BLaER1 treated with 17β-estradiol and CSF1 and Interleukin-3, amounts not matched to agents 10 nM and 100 nM (cell line): Measurements from ENCODE around the gene GSK3A.

Source experiments
- H3K27ac ChIP-seq, 11 experiments: shearing (Covaris generic); formaldehyde crosslinking; 2 replicates each; pipeline ENCODE4 v1.8.1; 2022
- H3K27me3 ChIP-seq, 11 experiments: shearing (Covaris generic); formaldehyde crosslinking; 2 replicates each; pipeline ENCODE4 v1.8.1; 2022
- H3K36me3 ChIP-seq, 11 experiments: shearing (Covaris generic); formaldehyde crosslinking; 2 replicates each; pipeline ENCODE4 v1.8.1; 2022
- H3K4me1 ChIP-seq, 10 experiments: shearing (Covaris generic); formaldehyde crosslinking; 2 replicates each; pipeline ENCODE4 v1.8.1; 2022
- H3K4me2 ChIP-seq, 11 experiments: shearing (Covaris generic); formaldehyde crosslinking; 2 replicates each; pipeline ENCODE4 v1.8.1; 2022
- H3K4me3 ChIP-seq, 10 experiments: shearing (Covaris generic); formaldehyde crosslinking; 2 replicates each; pipeline ENCODE4 v1.8.1; 2022
- H3K9ac ChIP-seq, 11 experiments: shearing (Covaris generic); formaldehyde crosslinking; 2 replicates each; pipeline ENCODE4 v1.8.1; 2022
- H3K9me3 ChIP-seq, 11 experiments: shearing (Covaris generic); formaldehyde crosslinking; replicated peaks in 1 of 11; 2 replicates each; pipeline ENCODE4 v1.8.1; 2022
- H4K20me1 ChIP-seq, 11 experiments: shearing (Covaris generic); formaldehyde crosslinking; 2 replicates each; pipeline ENCODE4 v1.8.1; 2022
- Cebpa-rat ChIP-seq, 11 experiments: shearing (Covaris generic); IDR thresholded peaks; 2 replicates each; pipeline ENCODE4 v1.8.1; 2022

GSK3A gene

GRCh38 chr19:42228641-42229040, 13.8 kb downstream of the GSK3A start:
- H3K27ac ChIP-seq, result no peak overlapping the region
- H3K36me3 ChIP-seq, result peaks cover 91 to 100% (median 95%) of the 10 kb centered on the region in 11 experiments
- no peak overlapping the region for H3K4me3 ChIP-seq
- 0 out of 22 replicates have a peak overlapping the region, but pooled peaks of 1 of the 11 experiments have one; percentile 15 for H3K9ac ChIP-seq
- H3K27me3 ChIP-seq, result no peaks in the 10 kb centered on the region
- H4K20me1 ChIP-seq, result peaks cover 74 to 99% (median 91%) of the 10 kb centered on the region in 11 experiments
- H3K9me3 ChIP-seq, result no peaks in the 10 kb centered on the region
- no peak overlapping the region for H3K4me2 ChIP-seq
- TF ChIP-seq Cebpa-rat (IDR thresholded peaks at IDR 0.05), result no peak
- H3K4me1 ChIP-seq, result peaks cover 0 to 25% (median 9%) of the 10 kb centered on the region in 10 experiments; a peak in 11 of 20 replicates

GRCh38 chr19:42226886-42227285, 15.5 kb downstream of the GSK3A start:
- TF ChIP-seq Cebpa-rat (IDR thresholded peaks at IDR 0.05), result no peak
- no peak overlapping the region for H3K4me3 ChIP-seq
- peak overlapping the region in 3 of 11 experiments; percentile 4 to 54 (median 5); a peak in 2 of 22 replicates for H3K9ac ChIP-seq
- no peaks in the 10 kb centered on the region for H3K9me3 ChIP-seq
- peaks cover 58 to 97% (median 92%) of the 10 kb centered on the region in 11 experiments for H4K20me1 ChIP-seq
- H3K36me3 ChIP-seq, result peaks cover 84 to 100% (median 93%) of the 10 kb centered on the region in 11 experiments
- H3K4me1 ChIP-seq, result peaks cover 6 to 24% (median 10%) of the 10 kb centered on the region in 10 experiments; a peak in 18 of 20 replicates
- no peak overlapping the region for H3K4me2 ChIP-seq
- no peak overlapping the region for H3K27ac ChIP-seq
- no peaks in the 10 kb centered on the region for H3K27me3 ChIP-seq

- H3K36me3 ChIP-seq, result peaks cover 73 to 93% (median 82%) of the 10 kb centered on the region in 11 experiments
These were observed 16.6 kb downstream of the GSK3A start for GRCh38 chr19:42225718-42226292.

GRCh38 chr19:42224940-42225717, 17.3 kb downstream of the GSK3A start:
- TF ChIP-seq Cebpa-rat (IDR thresholded peaks at IDR 0.05), result no peak
- H3K4me3 ChIP-seq, result no peak overlapping the region
- H3K9me3 ChIP-seq, result no peaks in the 10 kb centered on the region
- no peak overlapping the region for H3K9ac ChIP-seq
- peaks cover 50 to 94% (median 86%) of the 10 kb centered on the region in 11 experiments for H4K20me1 ChIP-seq
- no peak overlapping the region for H3K27ac ChIP-seq
- H3K36me3 ChIP-seq, result peaks cover 68 to 86% (median 77%) of the 10 kb centered on the region in 11 experiments
- no peak overlapping the region for H3K4me2 ChIP-seq
- H3K27me3 ChIP-seq, result no peaks in the 10 kb centered on the region
- peaks cover 13 to 26% (median 17%) of the 10 kb centered on the region in 10 experiments for H3K4me1 ChIP-seq

More at GRCh38 chr19:42225718-42226292, 16.6 kb downstream of the GSK3A start:
- no peaks in the 10 kb centered on the region for H3K27me3 ChIP-seq
- peaks cover 53 to 94% (median 90%) of the 10 kb centered on the region in 11 experiments for H4K20me1 ChIP-seq
- no peaks in the 10 kb centered on the region for H3K9me3 ChIP-seq
- no peak overlapping the region for H3K27ac ChIP-seq
- no peak for TF ChIP-seq Cebpa-rat (IDR thresholded peaks at IDR 0.05)
- H3K9ac ChIP-seq, result no peak overlapping the region
- no peak overlapping the region for H3K4me3 ChIP-seq
- H3K4me2 ChIP-seq, result no peak overlapping the region
- H3K4me1 ChIP-seq, result peaks cover 11 to 24% (median 17%) of the 10 kb centered on the region in 10 experiments

GRCh38 chr19:42220751-42221097, 21.7 kb downstream of the GSK3A start:
- H3K27ac ChIP-seq, result peak overlapping the region; percentile 14 to 87 (median 78); a peak in 21 of 22 replicates
- peaks cover 25 to 62% (median 52%) of the 10 kb centered on the region in 11 experiments; a peak in 21 of 22 replicates for H4K20me1 ChIP-seq
- peaks cover 44 to 54% (median 46%) of the 10 kb centered on the region in 10 experiments for H3K4me1 ChIP-seq
- peaks cover 27 to 46% (median 33%) of the 10 kb centered on the region in 11 experiments for H3K36me3 ChIP-seq
- peak overlapping the region; percentile 75 to 92 (median 84) for H3K4me3 ChIP-seq
- peak overlapping the region; percentile 88 to 100 (median 97) for H3K4me2 ChIP-seq
- no peaks in the 10 kb centered on the region for H3K9me3 ChIP-seq
- peak overlapping the region; percentile 81 to 94 (median 86) for H3K9ac ChIP-seq
- TF ChIP-seq Cebpa-rat (IDR thresholded peaks at IDR 0.05), result no peak
- no peaks in the 10 kb centered on the region for H3K27me3 ChIP-seq

GRCh38 chr19:42219812-42220750, 22.3 kb downstream of the GSK3A start, which contains the start of gene ZNF526:
TSS of gene ZNF526 (plus strand) at chr19:42220312. CDS start at chr19:42224404, 4,092 bp downstream.
- peak within 1 kb of the TSS; percentile 75 to 92 (median 84) for H3K4me3 ChIP-seq
- H3K9me3 ChIP-seq, result no peaks in the 10 kb centered on the region
- no peak for TF ChIP-seq Cebpa-rat (IDR thresholded peaks at IDR 0.05)
- peak within 1 kb of the TSS; percentile 81 to 94 (median 86) for H3K9ac ChIP-seq
- H4K20me1 ChIP-seq, result peaks cover 27 to 63% (median 53%) of the 10 kb centered on the region in 11 experiments; a peak in 21 of 22 replicates
- H3K4me1 ChIP-seq, result peaks cover 50 to 61% (median 53%) of the 10 kb centered on the region in 10 experiments
- H3K4me2 ChIP-seq, result peak within 1 kb of the TSS; percentile 91 to 100 (median 98)
- no peaks in the 10 kb centered on the region for H3K27me3 ChIP-seq
- H3K27ac ChIP-seq, result peak within 1 kb of the TSS; percentile 14 to 87 (median 78); a peak in 21 of 22 replicates
- H3K36me3 ChIP-seq, result peaks cover 23 to 46% (median 32%) of the 10 kb centered on the region in 11 experiments

GRCh38 chr19:42217520-42218437, 24.6 kb downstream of the GSK3A start, which contains the start of gene DEDD2:
TSS of gene DEDD2 (minus strand) at chr19:42217677. CDS start at chr19:42217007, 670 bp downstream.
- Histone ChIP-seq H3K4me1 (peaks cover 60 to 80% (median 67%) of the 10 kb centered on the region in 10 experiments), H3K4me3 (peak within 1 kb of the TSS; percentile 79 to 96 (median 88)), H3K9ac (peak within 1 kb of the TSS; percentile 76 to 94 (median 85)), H3K27me3 (no peaks in the 10 kb centered on the region), H4K20me1 (peaks cover 33 to 65% (median 47%) of the 10 kb centered on the region in 11 experiments; a peak in 20 of 22 replicates), H3K27ac (peak within 1 kb of the TSS; percentile 66 to 87 (median 76)), H3K4me2 (peak within 1 kb of the TSS; percentile 90 to 100 (median 99)), H3K36me3 (peaks cover 30 to 46% (median 35%) of the 10 kb centered on the region in 11 experiments), H3K9me3 (0 out of 22 replicates have a peak, but pooled peaks cover 0 to 1% (median 0%) of the 10 kb centered on the region in 11 experiments)
- TF ChIP-seq Cebpa-rat (IDR thresholded peaks at IDR 0.05), result no peak
